ENCODE measurements around the gene NAALADL2.

DNA sequence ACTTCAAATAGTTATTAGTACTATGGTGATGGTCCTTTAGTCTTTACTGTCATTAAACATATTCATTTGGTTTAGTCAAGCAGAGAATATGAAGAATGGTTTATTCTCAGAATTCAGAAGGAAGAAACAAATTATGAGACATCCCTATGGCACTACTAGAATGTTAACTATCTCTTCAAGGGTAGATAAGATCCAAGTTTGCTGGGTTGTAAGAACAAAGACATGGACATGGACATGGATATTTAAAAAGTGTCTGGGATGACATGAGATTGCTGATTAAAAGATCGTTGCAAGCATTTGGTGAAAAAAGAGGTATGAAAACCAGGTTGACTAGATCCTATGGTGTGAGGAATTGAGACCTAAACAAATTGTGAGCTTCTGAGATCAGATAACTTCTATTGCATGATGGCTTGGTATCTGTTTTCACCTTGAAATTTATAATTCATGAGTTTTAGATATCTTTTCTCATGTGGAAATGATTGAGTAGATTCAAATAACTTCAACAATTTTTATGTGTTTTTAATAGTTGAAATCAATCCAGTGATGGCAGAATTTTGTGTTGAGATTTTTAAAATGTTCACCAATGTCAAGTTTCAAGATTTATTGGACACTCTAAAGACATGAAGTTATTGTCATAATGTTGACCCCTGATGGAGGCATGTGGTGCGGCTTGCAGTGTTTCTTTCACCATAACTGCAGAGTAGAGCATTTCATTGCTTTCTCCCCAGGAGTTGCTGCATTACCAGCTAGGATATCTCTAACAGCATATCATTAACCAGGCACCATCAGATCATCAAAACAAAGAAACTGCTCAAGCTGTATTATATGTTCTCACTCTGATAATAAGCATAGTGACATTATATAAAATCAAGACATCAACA lies 72.6 kb downstream of the NAALADL2 start:
- TF ChIP-seq, protein P1, sequence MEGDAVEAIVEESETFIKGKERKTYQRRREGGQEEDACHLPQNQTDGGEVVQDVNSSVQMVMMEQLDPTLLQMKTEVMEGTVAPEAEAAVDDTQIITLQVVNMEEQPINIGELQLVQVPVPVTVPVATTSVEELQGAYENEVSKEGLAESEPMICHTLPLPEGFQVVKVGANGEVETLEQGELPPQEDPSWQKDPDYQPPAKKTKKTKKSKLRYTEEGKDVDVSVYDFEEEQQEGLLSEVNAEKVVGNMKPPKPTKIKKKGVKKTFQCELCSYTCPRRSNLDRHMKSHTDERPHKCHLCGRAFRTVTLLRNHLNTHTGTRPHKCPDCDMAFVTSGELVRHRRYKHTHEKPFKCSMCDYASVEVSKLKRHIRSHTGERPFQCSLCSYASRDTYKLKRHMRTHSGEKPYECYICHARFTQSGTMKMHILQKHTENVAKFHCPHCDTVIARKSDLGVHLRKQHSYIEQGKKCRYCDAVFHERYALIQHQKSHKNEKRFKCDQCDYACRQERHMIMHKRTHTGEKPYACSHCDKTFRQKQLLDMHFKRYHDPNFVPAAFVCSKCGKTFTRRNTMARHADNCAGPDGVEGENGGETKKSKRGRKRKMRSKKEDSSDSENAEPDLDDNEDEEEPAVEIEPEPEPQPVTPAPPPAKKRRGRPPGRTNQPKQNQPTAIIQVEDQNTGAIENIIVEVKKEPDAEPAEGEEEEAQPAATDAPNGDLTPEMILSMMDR (IDR thresholded peaks at IDR 0.05) = no peak
- TF ChIP-seq POLR2A (IDR thresholded peaks at IDR 0.05) = no peak

All from uterus (tissue), 2 donors.